ENCODE results near the gene DDR2. TPM values are rescaled to one million over a fixed set of nuclear protein-coding genes. Genes with fewer than 3 reads are reported as not detected.

The DDR2 gene
- total RNA-seq, 2 experiments from 2014 or later: 0.15 to 0.18 TPM

DNA sequence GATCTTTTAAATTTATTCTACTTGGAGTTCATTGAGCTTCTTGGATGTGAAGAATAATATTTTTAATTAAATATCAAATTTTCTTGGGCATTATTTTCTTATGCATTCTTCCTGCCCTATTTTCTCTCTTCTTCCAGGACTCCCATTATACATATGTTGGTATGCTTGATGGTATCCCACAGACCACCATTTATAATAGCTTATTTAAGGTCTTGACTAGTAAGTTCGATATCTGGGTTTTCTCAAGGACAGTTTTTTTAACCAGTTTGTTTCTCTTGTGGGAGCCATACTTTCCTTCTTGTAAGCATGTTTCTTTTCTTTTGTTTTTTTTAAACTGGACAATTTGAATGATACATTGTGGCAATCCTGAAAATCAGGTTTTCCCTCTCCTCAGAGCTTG, 15.4 kb upstream of the DDR2 start:
- ChIA-PET POLR2A (no interaction called here), CTCF (interaction anchor here (0.7 to 1.5 kb wide), 5 partner anchors 10 to 45 kb away, joined by 3 to 5 read pairs (median 3); no protein-coding TSS in a partner anchor)
- DNase-seq: no peak
- H3K27ac Mint-ChIP-seq: no peak overlapping the region
- peaks cover 10% of the 10 kb centered on the region for H3K9me3 Mint-ChIP-seq
- no peaks in the 10 kb centered on the region for H3K4me1 Mint-ChIP-seq
- no peaks in the 10 kb centered on the region for H3K27me3 Mint-ChIP-seq
- H3K36me3 Mint-ChIP-seq (ENCODE audit: low read depth): peaks cover 5% of the 10 kb centered on the region
- H3K4me3 Mint-ChIP-seq: no peak overlapping the region

DNA sequence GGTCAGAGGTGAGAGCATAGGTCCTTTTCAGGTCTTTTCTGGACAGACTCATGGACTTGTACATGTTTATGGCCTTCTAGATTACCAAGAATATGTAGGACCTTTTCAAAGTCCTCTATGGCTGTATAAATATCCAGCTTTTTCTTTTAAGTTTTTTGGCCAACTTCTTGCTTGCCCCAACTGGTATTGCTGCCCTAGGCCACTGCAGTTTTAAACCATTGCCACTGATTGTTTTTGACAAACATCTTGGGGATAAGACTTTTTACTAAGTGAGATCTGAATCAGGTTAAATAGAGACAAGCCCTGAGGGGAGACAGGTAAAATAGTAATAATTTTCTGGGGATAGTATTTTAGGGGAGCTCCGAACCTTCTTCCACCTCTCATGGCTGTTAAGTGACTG, 14.8 kb upstream of the DDR2 start:
- no peak overlapping the region for H3K27ac Mint-ChIP-seq
- POLR2A ChIA-PET: no interaction called here

DNA sequence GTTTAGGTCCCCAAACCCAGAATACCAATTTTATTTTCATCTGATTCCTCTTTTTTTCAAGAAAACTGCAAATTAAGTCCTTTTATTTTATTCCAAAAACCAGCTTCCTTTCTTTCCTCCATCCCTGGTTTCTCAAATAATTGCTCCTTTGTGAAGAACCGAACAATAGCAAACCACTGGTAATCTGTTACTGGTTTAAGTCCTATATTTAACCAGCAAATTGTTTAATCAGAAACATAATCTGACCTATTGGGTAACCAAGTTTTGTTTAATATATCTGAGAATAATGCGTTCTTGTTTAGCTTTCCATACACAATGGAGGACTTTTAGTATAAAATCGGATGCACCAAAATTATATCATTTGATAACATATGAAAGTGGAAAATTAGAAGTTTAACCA, 13.2 kb upstream of the DDR2 start:
- no peak for DNase-seq
- peaks cover 10% of the 10 kb centered on the region for H3K9me3 Mint-ChIP-seq
- H3K4me1 Mint-ChIP-seq: no peaks in the 10 kb centered on the region
- no peak overlapping the region for H3K27ac Mint-ChIP-seq
- peaks cover 5% of the 10 kb centered on the region for H3K36me3 Mint-ChIP-seq (ENCODE audit: low read depth)
- CTCF ChIA-PET: no interaction called here
- H3K27me3 Mint-ChIP-seq: no peaks in the 10 kb centered on the region
- POLR2A ChIA-PET: no interaction called here
- no peak overlapping the region for H3K4me3 Mint-ChIP-seq

More for the DNA sequence above, 14.8 kb upstream of the DDR2 start:
- no peak for DNase-seq
- Mint-ChIP-seq H3K4me1 (no peaks in the 10 kb centered on the region), H3K9me3 (peaks cover 10% of the 10 kb centered on the region), H3K36me3 (ENCODE audit: low read depth) (peaks cover 5% of the 10 kb centered on the region), H3K27me3 (no peaks in the 10 kb centered on the region), H3K4me3 (no peak overlapping the region)
- CTCF ChIA-PET: interaction anchor here (0.7 to 1.5 kb wide), 2 partner anchors 9 to 46 kb away, joined by 3 to 5 read pairs; no protein-coding TSS in a partner anchor

DNA sequence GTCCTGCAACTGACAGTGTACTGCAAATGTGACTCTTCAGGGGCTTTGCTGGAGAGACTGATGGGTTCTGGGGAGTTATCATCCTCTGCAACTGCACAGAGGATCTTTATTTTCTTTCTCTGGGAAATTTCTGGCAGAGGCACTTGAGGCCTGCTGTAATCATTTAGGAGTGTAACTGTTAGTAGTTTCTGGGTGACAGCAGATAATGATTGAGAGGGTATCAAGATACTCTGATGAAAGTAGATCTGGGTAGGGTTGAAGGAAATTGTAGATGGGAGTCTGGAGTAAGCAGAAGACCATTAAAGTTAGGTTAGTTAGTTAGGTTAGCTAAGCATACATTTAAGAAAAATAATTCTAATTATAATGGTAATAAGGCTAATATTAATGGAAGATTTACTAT, 11.0 kb upstream of the DDR2 start:
- H3K36me3 Mint-ChIP-seq (ENCODE audit: low read depth): peaks cover 5% of the 10 kb centered on the region
- ChIA-PET POLR2A (no interaction called here), CTCF (no interaction called here)
- H3K27me3 Mint-ChIP-seq: peaks cover under 1% of the 10 kb centered on the region
- DNase-seq: no peak
- H3K4me1 Mint-ChIP-seq: peaks cover 1% of the 10 kb centered on the region
- H3K9me3 Mint-ChIP-seq: peaks cover 10% of the 10 kb centered on the region
- no peak overlapping the region for H3K4me3 Mint-ChIP-seq
- H3K27ac Mint-ChIP-seq: no peak overlapping the region

DNA sequence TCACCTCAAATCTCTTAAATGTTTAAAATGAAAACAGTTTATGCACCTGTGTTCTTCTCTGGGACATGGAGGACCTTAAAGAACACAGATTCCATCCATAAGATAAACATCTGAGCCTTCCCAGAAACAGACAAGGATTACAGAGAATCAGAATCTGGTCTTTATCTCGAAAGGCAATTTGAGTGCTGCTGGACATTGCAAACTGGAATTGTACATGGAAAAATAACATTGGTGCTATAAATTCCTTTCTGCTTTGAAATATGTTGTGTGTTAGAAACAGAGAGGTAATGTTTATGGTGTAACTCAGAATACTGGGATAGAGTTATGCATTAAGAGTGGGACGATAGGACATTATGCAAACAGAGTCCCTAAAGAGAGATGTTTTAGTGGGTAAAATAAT, 6.6 kb upstream of the DDR2 start:
- Mint-ChIP-seq H3K4me3 (no peak overlapping the region), H3K36me3 (ENCODE audit: low read depth) (no peaks in the 10 kb centered on the region), H3K27ac (no peak overlapping the region), H3K4me1 (peaks cover 11% of the 10 kb centered on the region), H3K27me3 (peaks cover 4% of the 10 kb centered on the region), H3K9me3 (no peaks in the 10 kb centered on the region)
- DNase-seq: no peak
- POLR2A ChIA-PET: no interaction called here
- CTCF ChIA-PET: no interaction called here

DNA sequence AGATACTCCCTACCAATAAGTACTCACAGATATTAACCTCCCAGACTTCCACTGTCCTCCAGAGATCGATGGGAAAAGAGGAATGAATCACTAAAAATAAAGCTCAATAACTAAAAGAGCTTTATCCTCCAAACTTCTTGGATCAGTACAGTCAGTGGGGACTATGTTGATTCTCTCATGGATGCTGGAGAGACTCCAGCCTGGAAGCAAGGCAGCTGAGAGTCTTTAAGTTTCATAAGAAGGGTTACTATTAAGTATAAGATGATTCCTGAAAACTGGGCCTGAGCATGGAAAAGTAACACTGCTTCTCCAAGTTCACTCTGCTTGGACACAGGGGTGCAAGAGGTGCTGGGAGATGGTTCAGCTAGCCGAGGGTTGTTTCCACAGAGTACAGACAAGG, 6.2 kb upstream of the DDR2 start:
- DNase-seq: no peak
- Mint-ChIP-seq H3K27ac (no peak overlapping the region), H3K36me3 (ENCODE audit: low read depth) (no peaks in the 10 kb centered on the region), H3K9me3 (no peaks in the 10 kb centered on the region), H3K4me1 (peaks cover 11% of the 10 kb centered on the region), H3K27me3 (peaks cover 4% of the 10 kb centered on the region), H3K4me3 (no peak overlapping the region)
- CTCF ChIA-PET: interaction anchor here (1.1 to 1.5 kb wide), 2 partner anchors 9 to 46 kb away, joined by 3 to 5 read pairs; no protein-coding TSS in a partner anchor
- POLR2A ChIA-PET: no interaction called here

DNA sequence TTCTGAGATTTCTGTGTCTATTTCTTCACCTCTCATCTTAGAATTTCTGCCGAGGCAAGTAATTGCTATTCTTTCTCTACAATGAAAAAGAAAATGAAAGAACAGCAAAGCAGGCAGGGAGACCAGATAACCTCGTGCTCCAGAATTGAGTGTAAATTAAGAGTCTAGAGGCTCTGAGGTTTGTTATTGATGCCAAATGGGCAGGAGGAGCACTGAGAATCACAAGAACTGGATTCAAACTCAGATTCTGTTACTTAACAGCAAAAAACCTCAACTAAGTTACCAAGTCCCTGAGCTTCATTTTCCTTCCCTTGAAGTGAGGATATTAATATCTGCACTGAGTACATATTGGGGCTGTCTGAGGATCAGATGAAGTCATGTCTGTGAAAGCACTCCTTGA, 5.5 kb upstream of the DDR2 start:
- peaks cover 11% of the 10 kb centered on the region for H3K4me1 Mint-ChIP-seq
- CTCF ChIA-PET: interaction anchor here (1.0 to 1.5 kb wide), 5 partner anchors 9 to 235 kb away, joined by 3 to 5 read pairs (median 3); no protein-coding TSS in a partner anchor
- POLR2A ChIA-PET: no interaction called here
- H3K4me3 Mint-ChIP-seq: no peak overlapping the region
- H3K9me3 Mint-ChIP-seq: no peaks in the 10 kb centered on the region
- H3K27ac Mint-ChIP-seq: no peak overlapping the region
- no peaks in the 10 kb centered on the region for H3K36me3 Mint-ChIP-seq (ENCODE audit: low read depth)
- DNase-seq: no peak
- H3K27me3 Mint-ChIP-seq: peaks cover 4% of the 10 kb centered on the region

DNA sequence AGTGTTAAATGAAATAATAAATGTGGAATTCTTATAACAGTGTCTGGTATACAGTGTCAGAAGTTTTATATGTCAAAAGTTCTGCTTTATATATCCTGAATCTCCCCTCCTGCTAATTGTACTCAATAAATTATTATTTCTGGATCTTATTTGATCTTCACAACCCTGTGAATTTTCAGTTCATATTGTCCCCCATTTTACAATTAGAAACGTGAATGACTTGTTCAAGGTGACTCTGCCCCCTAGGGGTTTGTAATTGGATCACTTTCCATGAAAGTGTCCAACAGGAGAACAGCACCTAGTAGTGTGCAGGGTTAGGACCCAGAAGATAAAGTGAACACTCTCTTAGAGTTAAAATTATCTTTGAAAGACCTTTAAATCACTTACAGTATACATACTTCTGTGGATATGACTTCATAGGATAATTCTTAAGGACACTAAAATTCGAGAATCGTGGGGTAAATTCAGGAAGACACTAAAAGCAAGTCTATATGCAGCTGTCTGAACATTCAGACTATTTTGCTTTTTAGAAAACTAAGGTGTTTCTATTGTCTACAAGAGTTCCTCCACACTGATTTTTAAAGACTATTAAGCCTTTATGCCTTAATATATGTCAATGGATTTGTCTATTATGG, 4.5 kb upstream of the DDR2 start:
- ChIA-PET POLR2A (no interaction called here), CTCF (interaction anchor here (1.2 kb wide), 2 partner anchors 14 to 236 kb away, joined by 3 to 5 read pairs; no protein-coding TSS in a partner anchor)
- Mint-ChIP-seq H3K27me3 (peaks cover 4% of the 10 kb centered on the region), H3K4me1 (peaks cover 11% of the 10 kb centered on the region), H3K36me3 (ENCODE audit: low read depth) (no peaks in the 10 kb centered on the region), H3K9me3 (no peaks in the 10 kb centered on the region), H3K4me3 (no peak overlapping the region), H3K27ac (no peak overlapping the region)
- DNase-seq: no peak

DNA sequence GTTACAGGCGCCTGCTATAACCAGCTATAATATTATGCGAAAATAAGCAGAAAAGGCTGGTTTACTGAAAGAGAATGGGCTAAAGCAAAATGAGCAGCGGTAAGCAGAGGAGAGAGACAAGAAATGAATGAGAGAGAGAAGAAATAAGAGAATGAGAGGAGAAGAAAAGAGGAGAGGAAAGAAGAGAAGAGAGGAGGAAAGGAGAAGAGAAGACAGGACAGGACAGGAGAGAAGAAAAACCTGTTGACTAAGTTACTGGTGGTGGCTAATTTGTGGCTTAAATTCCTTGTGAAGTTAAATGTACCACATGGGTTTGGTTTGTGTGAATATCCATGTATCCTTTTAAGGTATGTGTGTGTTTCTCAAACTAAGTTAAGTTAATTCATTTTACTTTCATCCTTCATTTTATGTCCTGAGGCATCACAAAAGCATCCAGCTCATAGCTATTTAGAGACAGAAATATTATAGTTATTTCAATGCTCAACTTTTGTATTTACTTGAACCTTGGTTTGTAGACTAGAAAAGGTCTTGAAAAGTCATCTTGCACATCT, 3.1 kb upstream of the DDR2 start:
- DNase-seq: no peak
- H3K4me1 Mint-ChIP-seq: peaks cover 11% of the 10 kb centered on the region
- no peaks in the 10 kb centered on the region for H3K36me3 Mint-ChIP-seq (ENCODE audit: low read depth)
- CTCF ChIA-PET: no interaction called here
- no peak overlapping the region for H3K4me3 Mint-ChIP-seq
- H3K27ac Mint-ChIP-seq: no peak overlapping the region
- H3K9me3 Mint-ChIP-seq: no peaks in the 10 kb centered on the region
- POLR2A ChIA-PET: no interaction called here
- H3K27me3 Mint-ChIP-seq: peaks cover 4% of the 10 kb centered on the region

DNA sequence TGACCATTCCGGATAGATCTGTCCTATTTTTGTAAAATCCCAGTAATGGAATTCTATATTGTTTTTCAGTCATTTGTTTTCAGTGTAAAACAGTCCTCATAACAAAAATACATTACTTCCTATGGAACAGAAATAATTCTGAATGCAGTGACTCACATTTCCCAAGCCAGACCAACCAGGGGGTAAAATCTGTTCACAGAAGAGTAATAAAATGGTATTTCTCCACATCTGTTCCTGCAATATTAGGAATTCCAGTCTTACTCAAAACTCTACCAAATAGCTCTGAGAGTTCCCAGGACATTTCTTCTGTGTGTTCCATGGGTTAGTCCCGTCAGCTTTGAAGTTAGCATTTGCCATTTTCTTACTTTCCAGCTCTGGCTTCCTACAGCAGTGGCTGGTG, 2.6 kb upstream of the DDR2 start:
- H3K36me3 Mint-ChIP-seq (ENCODE audit: low read depth): no peaks in the 10 kb centered on the region
- POLR2A ChIA-PET: no interaction called here
- no peak overlapping the region for H3K4me3 Mint-ChIP-seq
- peaks cover 11% of the 10 kb centered on the region for H3K4me1 Mint-ChIP-seq
- H3K9me3 Mint-ChIP-seq: no peaks in the 10 kb centered on the region
- no peak overlapping the region for H3K27ac Mint-ChIP-seq
- H3K27me3 Mint-ChIP-seq: peaks cover 4% of the 10 kb centered on the region
- DNase-seq: no peak
- CTCF ChIA-PET: interaction anchor here (2.1 kb wide), 1 partner anchor 16 kb away, joined by 12 read pairs; no protein-coding TSS in a partner anchor

DNA sequence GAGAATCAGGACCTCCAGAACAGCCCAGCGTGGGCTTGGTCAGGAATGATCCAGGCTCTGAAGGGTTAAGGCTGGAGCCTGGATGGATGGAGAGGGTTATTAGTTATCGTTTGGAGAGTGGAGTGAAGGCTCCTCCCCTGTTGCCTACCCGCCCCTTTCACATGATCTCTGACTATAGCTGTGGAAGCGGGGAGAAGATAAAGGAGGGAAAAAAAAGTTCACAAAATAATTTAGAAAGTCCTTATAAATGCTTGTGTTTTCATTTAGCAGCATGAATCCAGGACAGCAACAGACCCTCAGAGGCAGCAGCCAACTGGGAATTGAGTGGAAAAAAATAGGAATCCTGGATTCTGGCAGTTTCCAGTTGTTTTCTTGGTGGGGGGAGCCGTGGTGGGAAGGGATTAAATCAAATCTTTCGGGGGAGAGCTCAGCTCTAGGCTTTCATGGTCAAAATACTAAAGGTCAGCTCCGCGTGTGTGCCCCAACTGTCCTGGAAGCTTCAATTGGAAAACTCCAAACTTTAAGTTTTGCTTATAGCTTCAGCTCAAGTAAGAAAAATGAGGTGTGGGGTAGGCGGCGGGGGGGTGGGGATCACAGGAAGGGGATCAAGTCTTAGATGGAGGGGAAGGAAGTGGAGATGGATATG, 595 bp upstream of the DDR2 start:
- Mint-ChIP-seq H3K4me1 (peaks cover 8% of the 10 kb centered on the region), H3K27ac (no peak overlapping the region), H3K9me3 (no peaks in the 10 kb centered on the region), H3K4me3 (no peak overlapping the region), H3K36me3 (ENCODE audit: low read depth) (no peaks in the 10 kb centered on the region), H3K27me3 (peaks cover 3% of the 10 kb centered on the region)
- POLR2A ChIA-PET: no interaction called here
- DNase-seq: no peak
- CTCF ChIA-PET: interaction anchor here (2.1 kb wide), 1 partner anchor 18 kb away, joined by 12 read pairs; no protein-coding TSS in a partner anchor

DNA sequence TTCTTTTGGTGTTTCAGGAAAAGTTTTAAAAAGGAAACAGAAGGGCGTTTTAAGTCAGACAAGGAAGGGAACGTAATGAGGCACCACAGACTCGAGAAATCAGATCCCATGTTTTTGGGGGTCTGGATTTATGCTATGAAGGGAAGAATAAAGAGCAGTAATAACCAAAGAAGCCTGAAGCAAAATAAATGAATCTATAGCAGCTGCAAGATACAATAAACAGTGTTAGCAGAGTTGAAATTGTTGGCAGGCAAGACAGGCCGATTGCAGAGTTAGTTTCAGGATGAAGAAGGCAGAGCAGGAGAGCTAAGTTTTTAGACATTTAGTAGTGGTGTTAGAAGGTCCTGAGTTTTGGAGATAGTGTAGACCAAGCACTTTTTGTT, 425 bp downstream of the DDR2 start:
- ChIA-PET CTCF (no interaction called here), POLR2A (no interaction called here)
- H3K36me3 Mint-ChIP-seq (ENCODE audit: low read depth): no peaks in the 10 kb centered on the region
- no peak overlapping the region for H3K27ac Mint-ChIP-seq
- DNase-seq: no peak
- H3K4me1 Mint-ChIP-seq: no peaks in the 10 kb centered on the region
- peaks cover 3% of the 10 kb centered on the region for H3K27me3 Mint-ChIP-seq
- no peaks in the 10 kb centered on the region for H3K9me3 Mint-ChIP-seq
- no peak overlapping the region for H3K4me3 Mint-ChIP-seq

DNA sequence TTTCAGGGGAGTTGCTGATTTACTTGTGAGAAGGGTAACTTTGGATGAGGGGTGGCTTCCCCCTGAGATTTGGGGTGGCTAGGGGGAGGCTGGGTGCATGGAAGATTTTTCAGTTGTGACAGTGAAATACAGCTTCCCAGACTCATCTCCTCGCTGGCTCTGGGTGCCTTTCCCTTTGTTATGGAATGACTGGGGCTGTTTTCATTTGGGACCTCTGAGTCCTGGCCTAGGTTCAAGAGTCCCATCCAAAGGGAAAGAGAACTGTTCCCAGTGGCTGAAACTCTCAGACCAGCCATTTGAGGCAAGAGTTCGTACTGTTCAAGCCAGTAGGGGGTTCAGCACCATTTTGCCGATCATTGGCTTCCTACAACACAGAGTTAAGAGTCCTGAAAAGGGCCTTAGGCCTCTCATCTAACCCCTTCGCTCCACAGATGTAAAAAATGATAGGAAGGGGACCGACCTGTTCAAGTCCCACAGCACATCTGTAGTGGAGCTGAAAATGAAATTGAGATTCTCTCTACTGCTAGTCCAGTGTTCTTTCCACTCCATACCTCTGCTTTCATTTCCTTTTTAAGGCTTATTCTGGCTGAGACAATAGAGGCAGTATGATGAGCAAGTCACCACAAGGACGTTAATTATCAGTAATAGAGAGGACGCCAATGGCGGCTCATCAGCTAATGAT, 958 bp downstream of the DDR2 start:
- Mint-ChIP-seq H3K4me1 (no peaks in the 10 kb centered on the region), H3K27ac (no peak overlapping the region), H3K36me3 (ENCODE audit: low read depth) (no peaks in the 10 kb centered on the region), H3K27me3 (peaks cover 3% of the 10 kb centered on the region), H3K9me3 (no peaks in the 10 kb centered on the region), H3K4me3 (no peak overlapping the region)
- POLR2A ChIA-PET: no interaction called here
- CTCF ChIA-PET: no interaction called here
- no peak for DNase-seq
